Transverse colon (tissue), 4 donors: ENCODE measurements around the gene SDHD.

Source experiments
- EP300 ChIP-seq: sonication (generic); formaldehyde crosslinking; IDR thresholded peaks from one replicate; pipeline ENCODE4 v1.6.1; 2017; ENCODE audit warnings: antibody characterized with exemption, low read depth
- POLR2AphosphoS5 ChIP-seq, 3 donors: sonication (generic); formaldehyde crosslinking; IDR thresholded peaks; one replicate each; pipeline ENCODE4 v1.6.1; 2016; ENCODE audit warnings: antibody characterized with exemption in 3 of 3
- TF ChIP-seq, protein P1 (sequence below), 5 experiments: fragments of 200-600 bp in 3 of 5; fragments of 450-650 bp in 2 of 5; sonication (generic) in 3 of 5; IDR thresholded peaks; 1 replicate in 2 of 5; 2 replicates in 3 of 5; pipeline ENCODE4 v1.5.1; 2016 to 2017; ENCODE audit warnings: antibody characterized with exemption in 5 of 5, inconsistent platforms in 3 of 5, mild to moderate bottlenecking in 2 of 5, moderate library complexity in 1 of 5

DNA sequence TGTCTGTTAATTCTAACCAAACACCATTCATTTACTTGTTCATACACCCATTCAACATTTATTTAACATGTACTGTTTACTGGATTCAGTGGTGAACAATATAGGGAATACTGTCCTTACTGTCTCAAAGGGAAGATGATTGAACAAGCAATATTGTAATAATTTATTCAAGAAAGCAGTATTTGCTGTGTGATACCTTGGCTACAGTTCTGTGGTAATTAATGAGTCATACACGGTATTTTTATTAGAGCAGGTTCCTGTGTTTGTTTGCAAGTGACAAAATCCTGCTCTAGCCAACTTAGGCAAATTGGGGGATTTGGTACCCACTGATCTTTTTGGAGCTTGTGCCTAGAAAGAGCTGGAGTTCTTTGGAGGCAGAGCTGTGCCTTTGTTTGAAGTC, 28.6 kb upstream of the SDHD start:
- TF ChIP-seq, protein P1, sequence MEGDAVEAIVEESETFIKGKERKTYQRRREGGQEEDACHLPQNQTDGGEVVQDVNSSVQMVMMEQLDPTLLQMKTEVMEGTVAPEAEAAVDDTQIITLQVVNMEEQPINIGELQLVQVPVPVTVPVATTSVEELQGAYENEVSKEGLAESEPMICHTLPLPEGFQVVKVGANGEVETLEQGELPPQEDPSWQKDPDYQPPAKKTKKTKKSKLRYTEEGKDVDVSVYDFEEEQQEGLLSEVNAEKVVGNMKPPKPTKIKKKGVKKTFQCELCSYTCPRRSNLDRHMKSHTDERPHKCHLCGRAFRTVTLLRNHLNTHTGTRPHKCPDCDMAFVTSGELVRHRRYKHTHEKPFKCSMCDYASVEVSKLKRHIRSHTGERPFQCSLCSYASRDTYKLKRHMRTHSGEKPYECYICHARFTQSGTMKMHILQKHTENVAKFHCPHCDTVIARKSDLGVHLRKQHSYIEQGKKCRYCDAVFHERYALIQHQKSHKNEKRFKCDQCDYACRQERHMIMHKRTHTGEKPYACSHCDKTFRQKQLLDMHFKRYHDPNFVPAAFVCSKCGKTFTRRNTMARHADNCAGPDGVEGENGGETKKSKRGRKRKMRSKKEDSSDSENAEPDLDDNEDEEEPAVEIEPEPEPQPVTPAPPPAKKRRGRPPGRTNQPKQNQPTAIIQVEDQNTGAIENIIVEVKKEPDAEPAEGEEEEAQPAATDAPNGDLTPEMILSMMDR (IDR thresholded peaks at IDR 0.05), result no peak
- TF ChIP-seq EP300, result no peak
- TF ChIP-seq POLR2AphosphoS5 (IDR thresholded peaks at IDR 0.05), result no peak
